Right ventricle myocardium inferior (tissue), 1 donor: ENCODE data around the gene MAGI2. TPM values are rescaled to one million over a fixed set of nuclear protein-coding genes. Genes with fewer than 3 reads are reported as not detected.

Experiments
- ATAC-seq: fragments of 200-7000 bp; cut with Tn5 transposase; one replicate; pipeline ENCODE4 v1.9.1; 2020; ENCODE audit warnings: mild to moderate bottlenecking, moderate library complexity
- DNase-seq: peaks from one replicate; pipeline ENCODE4 v3.0.0; 2021; ENCODE audit errors: missing footprints
- intact Hi-C: fragments of 100-400 bp; cut with DNase I; formaldehyde crosslinking; loops from one replicate; pipeline ENCODE4 v1.11.0; 2022
- total RNA-seq: library from RNA; stranded (reverse); fragmentation: NEBNext Ultra II Directional; extraction: Animal tissue kit (Norgen Biotek cat#: 25700); gene quantifications from one replicate; pipeline ENCODE4 v1.2.1, GENCODE V29; 2021
- donor health status: DM: no; HTN: yes; CAD: no; lungs with severe emphysema.

The MAGI2 gene
- total RNA-seq, 1 donor from 2014 or later, result 3.1 TPM

- intact Hi-C loops, result no loop called here
- ATAC-seq (no peak), DNase-seq (no peak)
Observed at GRCh38 chr7:78751253-78751652, 702.2 kb downstream of the MAGI2 start.

GRCh38 chr7:78749052-78749746, 704.3 kb downstream of the MAGI2 start:
- no peak for DNase-seq
- intact Hi-C loops, result no loop called here
- no peak for ATAC-seq

- intact Hi-C loops, result no loop called here
- ATAC-seq, result no peak
- no peak for DNase-seq
Observed at GRCh38 chr7:78747592-78747991, 705.9 kb downstream of the MAGI2 start.

- ATAC-seq, result no peak
- DNase-seq, result no peak
- intact Hi-C loops, result no loop called here
Observed at GRCh38 chr7:78746301-78746700, 707.2 kb downstream of the MAGI2 start.

- no peak for DNase-seq
- ATAC-seq, result no peak
- intact Hi-C loops, result no loop called here
Observed at GRCh38 chr7:78742694-78743093, 710.8 kb downstream of the MAGI2 start.

GRCh38 chr7:78736548-78736947, 716.9 kb downstream of the MAGI2 start:
- intact Hi-C loops, result no loop called here
- DNase-seq, result no peak
- ATAC-seq, result no peak

GRCh38 chr7:78734626-78735025, 718.8 kb downstream of the MAGI2 start:
- no peak for DNase-seq
- ATAC-seq, result no peak
- intact Hi-C loops, result no loop called here

GRCh38 chr7:78720066-78720465, 733.4 kb downstream of the MAGI2 start:
- intact Hi-C loops, result no loop called here
- ATAC-seq (peak; percentile 74), DNase-seq (no peak)

GRCh38 chr7:78718212-78718611, 735.3 kb downstream of the MAGI2 start:
- intact Hi-C loops, result no loop called here
- DNase-seq (peak; percentile 37), ATAC-seq (peak; percentile 57)

GRCh38 chr7:78716876-78717275, 736.6 kb downstream of the MAGI2 start:
- intact Hi-C loops, result no loop called here
- no peak for ATAC-seq
- DNase-seq, result no peak

- intact Hi-C loops, result no loop called here
- ATAC-seq (no peak), DNase-seq (no peak)
Observed at GRCh38 chr7:78714356-78714755, 739.1 kb downstream of the MAGI2 start.

GRCh38 chr7:78712111-78712510, 741.4 kb downstream of the MAGI2 start:
- no peak for DNase-seq
- intact Hi-C loops, result no loop called here
- no peak for ATAC-seq

- DNase-seq (no peak), ATAC-seq (no peak)
- intact Hi-C loops, result no loop called here
Observed at GRCh38 chr7:78709658-78710057, 743.8 kb downstream of the MAGI2 start.

- DNase-seq, result no peak
- intact Hi-C loops, result no loop called here
- no peak for ATAC-seq
Observed at GRCh38 chr7:78704504-78704903, 749.0 kb downstream of the MAGI2 start.

GRCh38 chr7:78703391-78703790, 750.1 kb downstream of the MAGI2 start:
- no peak for ATAC-seq
- intact Hi-C loops, result no loop called here
- no peak for DNase-seq

GRCh38 chr7:78702770-78703169, 750.7 kb downstream of the MAGI2 start:
- intact Hi-C loops, result no loop called here
- DNase-seq (no peak), ATAC-seq (no peak)

- ATAC-seq (no peak), DNase-seq (no peak)
- intact Hi-C loops, result no loop called here
Observed at GRCh38 chr7:78695826-78696225, 757.6 kb downstream of the MAGI2 start.

GRCh38 chr7:78691584-78691983, 761.9 kb downstream of the MAGI2 start:
- no peak for ATAC-seq
- intact Hi-C loops, result no loop called here

GRCh38 chr7:78690174-78690573, 763.3 kb downstream of the MAGI2 start:
- intact Hi-C loops, result no loop called here
- no peak for ATAC-seq
- no peak for DNase-seq

More at GRCh38 chr7:78691584-78691983, 761.9 kb downstream of the MAGI2 start:
- DNase-seq, result no peak

- ATAC-seq, result no peak
- intact Hi-C loops, result no loop called here
Observed at GRCh38 chr7:78688376-78688775, 765.1 kb downstream of the MAGI2 start.

GRCh38 chr7:78686189-78686588, 767.3 kb downstream of the MAGI2 start:
- DNase-seq (no peak), ATAC-seq (no peak)
- intact Hi-C loops, result no loop called here

More at GRCh38 chr7:78688376-78688775, 765.1 kb downstream of the MAGI2 start:
- no peak for DNase-seq
